HCT116 (cell line): Measurements from ENCODE around the gene PLCB4.

Source experiments
- EZH2 ChIP-seq: fragments of 200-600 bp; sonication (generic); IDR thresholded peaks from 2 replicates; pipeline ENCODE4 v1.6.1; 2017; ENCODE audit warnings: antibody characterized with exemption, mixed run types
- EZH2phosphoT487 ChIP-seq: fragments of 200-600 bp; IDR thresholded peaks from 2 replicates; pipeline ENCODE4 v1.6.1; 2018; ENCODE audit warnings: antibody characterized with exemption, borderline replicate concordance
- POLR2A ChIP-seq: IDR thresholded peaks from 2 replicates; pipeline ENCODE4 v1.7.0; 2011; ENCODE audit warnings: borderline replicate concordance; ENCODE audit not compliant: insufficient read depth, insufficient read length; ENCODE audit errors: extremely low read depth
- RAD21 ChIP-seq: IDR thresholded peaks from 2 replicates; pipeline ENCODE4 v1.6.1; 2012; ENCODE audit warnings: low read depth, mild to moderate bottlenecking
- REST ChIP-seq: IDR thresholded peaks from 2 replicates; pipeline ENCODE4 v1.6.1; 2012; ENCODE audit warnings: low read depth
- SIN3A ChIP-seq: IDR thresholded peaks from 2 replicates; pipeline ENCODE4 v1.6.1; 2012; ENCODE audit warnings: low read depth
- SP1 ChIP-seq: IDR thresholded peaks from 2 replicates; pipeline ENCODE4 v1.6.1; 2012; ENCODE audit warnings: low read depth
- SRF ChIP-seq: IDR thresholded peaks from 2 replicates; pipeline ENCODE4 v1.6.1; 2012; ENCODE audit warnings: low read depth
- TCF7L2 ChIP-seq: IDR thresholded peaks from 2 replicates; pipeline ENCODE4 v1.7.0; 2011; ENCODE audit warnings: borderline replicate concordance, inconsistent platforms; ENCODE audit not compliant: insufficient read depth, insufficient read length; ENCODE audit errors: extremely low read depth
- YY1 ChIP-seq: IDR thresholded peaks from 2 replicates; pipeline ENCODE4 v1.6.1; 2011; ENCODE audit warnings: low read length, low read depth, moderate library complexity, mild to moderate bottlenecking; ENCODE audit not compliant: insufficient replicate concordance; ENCODE audit errors: extremely low read depth
- ZNF274 ChIP-seq: fragments of 200-500 bp; sonication (Bioruptor generic); IDR thresholded peaks from 2 replicates; pipeline ENCODE4 v1.6.1; 2014; ENCODE audit warnings: mild to moderate bottlenecking, low read depth, low read length, inconsistent platforms
- TF ChIP-seq, protein P1 (sequence below), 3 experiments: fragments of 200-600 bp in 1 of 3; sonication (generic) in 1 of 3; IDR thresholded peaks in 2 of 3; conservative IDR thresholded peaks in 1 of 3; 2 replicates each; pipeline ENCODE4 v1.5.1; 2012 to 2017; ENCODE audit warnings: low read depth in 2 of 3, low read length in 2 of 3, antibody characterized with exemption in 1 of 3, borderline replicate concordance in 1 of 3, control low read depth in 1 of 3, mild to moderate bottlenecking in 1 of 3, mixed read lengths in 1 of 3, mixed run types in 1 of 3, moderate library complexity in 1 of 3; ENCODE audit not compliant: insufficient read depth in 1 of 3
- TF ChIP-seq, protein P2 (sequence below): IDR thresholded peaks from 2 replicates; pipeline ENCODE4 v1.6.1; 2012
- TF ChIP-seq, protein P3 (sequence below): IDR thresholded peaks from 2 replicates; pipeline ENCODE4 v1.6.1; 2012

DNA sequence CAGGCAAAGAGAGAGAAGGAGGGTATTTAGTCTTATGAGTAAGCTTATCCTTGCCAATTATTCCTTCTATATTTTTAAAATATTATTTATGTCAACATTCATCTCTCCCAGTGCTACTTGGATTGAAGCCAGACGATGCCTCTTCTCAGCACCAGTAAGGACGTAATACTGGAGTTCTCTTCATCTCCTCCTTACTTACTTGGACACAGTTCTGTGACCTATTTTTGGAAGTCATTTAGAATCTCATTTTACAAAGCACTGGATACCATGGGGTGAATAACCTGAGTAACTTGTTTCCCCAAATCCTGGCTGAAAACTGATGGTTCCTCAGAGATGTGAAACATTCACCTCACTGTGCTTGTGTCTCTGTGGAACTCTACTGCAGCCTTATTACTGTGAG, 308.1 kb downstream of the PLCB4 start:
- TF ChIP-seq, protein P1, sequence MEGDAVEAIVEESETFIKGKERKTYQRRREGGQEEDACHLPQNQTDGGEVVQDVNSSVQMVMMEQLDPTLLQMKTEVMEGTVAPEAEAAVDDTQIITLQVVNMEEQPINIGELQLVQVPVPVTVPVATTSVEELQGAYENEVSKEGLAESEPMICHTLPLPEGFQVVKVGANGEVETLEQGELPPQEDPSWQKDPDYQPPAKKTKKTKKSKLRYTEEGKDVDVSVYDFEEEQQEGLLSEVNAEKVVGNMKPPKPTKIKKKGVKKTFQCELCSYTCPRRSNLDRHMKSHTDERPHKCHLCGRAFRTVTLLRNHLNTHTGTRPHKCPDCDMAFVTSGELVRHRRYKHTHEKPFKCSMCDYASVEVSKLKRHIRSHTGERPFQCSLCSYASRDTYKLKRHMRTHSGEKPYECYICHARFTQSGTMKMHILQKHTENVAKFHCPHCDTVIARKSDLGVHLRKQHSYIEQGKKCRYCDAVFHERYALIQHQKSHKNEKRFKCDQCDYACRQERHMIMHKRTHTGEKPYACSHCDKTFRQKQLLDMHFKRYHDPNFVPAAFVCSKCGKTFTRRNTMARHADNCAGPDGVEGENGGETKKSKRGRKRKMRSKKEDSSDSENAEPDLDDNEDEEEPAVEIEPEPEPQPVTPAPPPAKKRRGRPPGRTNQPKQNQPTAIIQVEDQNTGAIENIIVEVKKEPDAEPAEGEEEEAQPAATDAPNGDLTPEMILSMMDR (IDR thresholded peaks at IDR 0.05 in 2 of 3, conservative IDR thresholded peaks at IDR 0.05 in 1 of 3; ENCODE audit: borderline replicate concordance in 1 of 3, insufficient read depth in 1 of 3, low read depth in 2 of 3, low read length in 2 of 3): no peak
- TF ChIP-seq REST: no peak
- TF ChIP-seq SIN3A: no peak
- TF ChIP-seq POLR2A: no peak
- TF ChIP-seq RAD21: no peak
- TF ChIP-seq, protein P2, sequence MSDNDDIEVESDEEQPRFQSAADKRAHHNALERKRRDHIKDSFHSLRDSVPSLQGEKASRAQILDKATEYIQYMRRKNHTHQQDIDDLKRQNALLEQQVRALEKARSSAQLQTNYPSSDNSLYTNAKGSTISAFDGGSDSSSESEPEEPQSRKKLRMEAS: no peak
- no peak for TF ChIP-seq SP1
- TF ChIP-seq EZH2: no peak
- no peak for TF ChIP-seq EZH2phosphoT487
- no peak for TF ChIP-seq ZNF274
- TF ChIP-seq SRF: no peak
- TF ChIP-seq TCF7L2: no peak
- TF ChIP-seq, protein P3, sequence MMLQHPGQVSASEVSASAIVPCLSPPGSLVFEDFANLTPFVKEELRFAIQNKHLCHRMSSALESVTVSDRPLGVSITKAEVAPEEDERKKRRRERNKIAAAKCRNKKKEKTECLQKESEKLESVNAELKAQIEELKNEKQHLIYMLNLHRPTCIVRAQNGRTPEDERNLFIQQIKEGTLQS: no peak
- no peak for TF ChIP-seq YY1
